ENCODE measurements around the gene SARNP. TPM values are rescaled to one million over a fixed set of nuclear protein-coding genes. Genes with fewer than 3 reads are reported as not detected.

The SARNP gene
- total and polyA plus RNA-seq, 9 of the 15 experiments (the other 6 are each of a cell fraction or from before 2014, with no cell fraction given): 70.1 to 400 (median 198) TPM

DNA sequence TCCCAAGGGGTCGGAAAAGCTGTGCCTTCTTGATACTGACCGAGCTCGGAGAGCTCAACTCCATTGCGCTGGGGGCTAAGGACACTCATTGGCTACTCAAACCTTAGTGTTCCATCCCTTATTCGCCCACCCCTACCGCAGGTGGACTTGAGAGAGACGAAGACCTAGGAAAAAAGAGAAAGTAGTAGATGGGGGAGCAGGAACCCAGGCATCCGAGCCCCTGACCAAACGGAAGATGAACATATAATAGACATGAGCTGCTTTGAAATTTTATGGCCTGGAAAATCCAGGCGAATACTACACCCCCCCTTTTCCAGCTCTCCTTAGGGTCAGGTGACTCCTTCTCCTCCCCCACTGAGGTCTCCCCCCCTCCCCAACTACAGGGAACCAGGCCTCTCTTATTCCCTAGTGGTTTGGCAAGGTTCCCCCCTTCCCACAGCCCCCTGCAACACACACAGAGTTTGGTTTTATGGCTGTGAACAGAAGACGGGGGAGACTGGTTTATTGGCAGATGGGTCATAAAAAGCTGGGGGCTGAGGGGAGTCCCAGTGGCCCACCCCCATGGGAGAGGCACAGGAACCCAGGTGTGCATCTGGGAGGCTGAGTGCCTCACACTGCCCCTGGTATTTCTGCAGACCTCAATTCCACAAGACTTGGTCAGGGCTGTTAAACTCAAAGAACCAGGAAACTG, 73.0 kb downstream of the SARNP start (continued):
- TF ChIP-seq, protein P1, sequence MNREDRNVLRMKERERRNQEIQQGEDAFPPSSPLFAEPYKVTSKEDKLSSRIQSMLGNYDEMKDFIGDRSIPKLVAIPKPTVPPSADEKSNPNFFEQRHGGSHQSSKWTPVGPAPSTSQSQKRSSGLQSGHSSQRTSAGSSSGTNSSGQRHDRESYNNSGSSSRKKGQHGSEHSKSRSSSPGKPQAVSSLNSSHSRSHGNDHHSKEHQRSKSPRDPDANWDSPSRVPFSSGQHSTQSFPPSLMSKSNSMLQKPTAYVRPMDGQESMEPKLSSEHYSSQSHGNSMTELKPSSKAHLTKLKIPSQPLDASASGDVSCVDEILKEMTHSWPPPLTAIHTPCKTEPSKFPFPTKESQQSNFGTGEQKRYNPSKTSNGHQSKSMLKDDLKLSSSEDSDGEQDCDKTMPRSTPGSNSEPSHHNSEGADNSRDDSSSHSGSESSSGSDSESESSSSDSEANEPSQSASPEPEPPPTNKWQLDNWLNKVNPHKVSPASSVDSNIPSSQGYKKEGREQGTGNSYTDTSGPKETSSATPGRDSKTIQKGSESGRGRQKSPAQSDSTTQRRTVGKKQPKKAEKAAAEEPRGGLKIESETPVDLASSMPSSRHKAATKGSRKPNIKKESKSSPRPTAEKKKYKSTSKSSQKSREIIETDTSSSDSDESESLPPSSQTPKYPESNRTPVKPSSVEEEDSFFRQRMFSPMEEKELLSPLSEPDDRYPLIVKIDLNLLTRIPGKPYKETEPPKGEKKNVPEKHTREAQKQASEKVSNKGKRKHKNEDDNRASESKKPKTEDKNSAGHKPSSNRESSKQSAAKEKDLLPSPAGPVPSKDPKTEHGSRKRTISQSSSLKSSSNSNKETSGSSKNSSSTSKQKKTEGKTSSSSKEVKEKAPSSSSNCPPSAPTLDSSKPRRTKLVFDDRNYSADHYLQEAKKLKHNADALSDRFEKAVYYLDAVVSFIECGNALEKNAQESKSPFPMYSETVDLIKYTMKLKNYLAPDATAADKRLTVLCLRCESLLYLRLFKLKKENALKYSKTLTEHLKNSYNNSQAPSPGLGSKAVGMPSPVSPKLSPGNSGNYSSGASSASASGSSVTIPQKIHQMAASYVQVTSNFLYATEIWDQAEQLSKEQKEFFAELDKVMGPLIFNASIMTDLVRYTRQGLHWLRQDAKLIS (CRISPR knock-in tag; IDR thresholded peaks at IDR 0.05): no peak
- TF ChIP-seq HDAC6 (IDR thresholded peaks at IDR 0.05; ENCODE audit: low read depth, low read length): no peak
- TF ChIP-seq L3MBTL2 (IDR thresholded peaks at IDR 0.05): 0 out of 2 replicates have a peak, but pooled peaks have one; percentile 32
- TF ChIP-seq ZNF707 (CRISPR knock-in tag; conservative IDR thresholded peaks at IDR 0.05): no peak
- TF ChIP-seq, protein P2, sequence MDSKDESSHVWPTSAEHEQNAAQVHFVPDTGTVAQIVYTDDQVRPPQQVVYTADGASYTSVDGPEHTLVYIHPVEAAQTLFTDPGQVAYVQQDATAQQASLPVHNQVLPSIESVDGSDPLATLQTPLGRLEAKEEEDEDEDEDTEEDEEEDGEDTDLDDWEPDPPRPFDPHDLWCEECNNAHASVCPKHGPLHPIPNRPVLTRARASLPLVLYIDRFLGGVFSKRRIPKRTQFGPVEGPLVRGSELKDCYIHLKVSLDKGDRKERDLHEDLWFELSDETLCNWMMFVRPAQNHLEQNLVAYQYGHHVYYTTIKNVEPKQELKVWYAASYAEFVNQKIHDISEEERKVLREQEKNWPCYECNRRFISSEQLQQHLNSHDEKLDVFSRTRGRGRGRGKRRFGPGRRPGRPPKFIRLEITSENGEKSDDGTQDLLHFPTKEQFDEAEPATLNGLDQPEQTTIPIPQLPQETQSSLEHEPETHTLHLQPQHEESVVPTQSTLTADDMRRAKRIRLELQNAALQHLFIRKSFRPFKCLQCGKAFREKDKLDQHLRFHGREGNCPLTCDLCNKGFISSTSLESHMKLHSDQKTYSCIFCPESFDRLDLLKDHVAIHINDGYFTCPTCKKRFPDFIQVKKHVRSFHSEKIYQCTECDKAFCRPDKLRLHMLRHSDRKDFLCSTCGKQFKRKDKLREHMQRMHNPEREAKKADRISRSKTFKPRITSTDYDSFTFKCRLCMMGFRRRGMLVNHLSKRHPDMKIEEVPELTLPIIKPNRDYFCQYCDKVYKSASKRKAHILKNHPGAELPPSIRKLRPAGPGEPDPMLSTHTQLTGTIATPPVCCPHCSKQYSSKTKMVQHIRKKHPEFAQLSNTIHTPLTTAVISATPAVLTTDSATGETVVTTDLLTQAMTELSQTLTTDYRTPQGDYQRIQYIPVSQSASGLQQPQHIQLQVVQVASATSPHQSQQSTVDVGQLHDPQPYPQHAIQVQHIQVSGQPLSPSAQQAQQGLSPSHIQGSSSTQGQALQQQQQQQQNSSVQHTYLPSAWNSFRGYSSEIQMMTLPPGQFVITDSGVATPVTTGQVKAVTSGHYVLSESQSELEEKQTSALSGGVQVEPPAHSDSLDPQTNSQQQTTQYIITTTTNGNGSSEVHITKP (IDR thresholded peaks at IDR 0.05; ENCODE audit: partially characterized antibody): peak; percentile 26
- TF ChIP-seq SNIP1 (IDR thresholded peaks at IDR 0.05; ENCODE audit: low read depth): peak; percentile 8; the same call in 1 of the 2 replicates
- TF ChIP-seq NFATC3 (IDR thresholded peaks at IDR 0.05): peak; percentile 69; the same call in 1 of the 2 replicates
- no peak for TF ChIP-seq SMARCE1 (IDR thresholded peaks at IDR 0.05)
- no peak for TF ChIP-seq MECOM (CRISPR knock-in tag; IDR thresholded peaks at IDR 0.05)
- no peak for TF ChIP-seq NFRKB (IDR thresholded peaks at IDR 0.05; ENCODE audit: low read depth)
- TF ChIP-seq, protein P3, sequence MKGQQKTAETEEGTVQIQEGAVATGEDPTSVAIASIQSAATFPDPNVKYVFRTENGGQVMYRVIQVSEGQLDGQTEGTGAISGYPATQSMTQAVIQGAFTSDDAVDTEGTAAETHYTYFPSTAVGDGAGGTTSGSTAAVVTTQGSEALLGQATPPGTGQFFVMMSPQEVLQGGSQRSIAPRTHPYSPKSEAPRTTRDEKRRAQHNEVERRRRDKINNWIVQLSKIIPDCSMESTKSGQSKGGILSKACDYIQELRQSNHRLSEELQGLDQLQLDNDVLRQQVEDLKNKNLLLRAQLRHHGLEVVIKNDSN (CRISPR knock-in tag; IDR thresholded peaks at IDR 0.05): 0 out of 2 replicates have a peak, but pooled peaks have one; percentile 15
- TF ChIP-seq ZBED1 (IDR thresholded peaks at IDR 0.05): no peak

Measured in K562 (cell line).